Activated CD8-positive, alpha-beta T cell treated with anti-CD3 and anti-CD28 coated beads for 36 hours (primary cell): Measurements from ENCODE around the gene NAT14. TPM values are rescaled to one million over a fixed set of nuclear protein-coding genes. Genes with fewer than 3 reads are reported as not detected.
A peak's percentile ranks its signal among the peaks of the same experiment; 100 is the strongest.

ENCODE experiments used
- ATAC-seq: fragments of 200-7000 bp; cut with Tn5 transposase; one replicate; pipeline ENCODE4 v1.10.0; 2021; ENCODE audit warnings: mild to moderate bottlenecking, moderate library complexity
- CTCF ChIA-PET: fragments of 350-600 bp; sonication (Branson Sonifier 250); formaldehyde crosslinking; loops from one replicate; lab custom pipeline; 2021; ENCODE audit warnings: antibody characterized with exemption; lab: Charles Lee
- POLR2A ChIA-PET: fragments of 350-600 bp; sonication (Branson Sonifier 250); formaldehyde crosslinking; loops from one replicate; lab custom pipeline; 2021; ENCODE audit warnings: antibody characterized with exemption; lab: Charles Lee
- DNase-seq: peaks from one replicate; pipeline ENCODE4 v3.0.0-alpha.2; 2020
- H3K27ac Mint-ChIP-seq: one replicate; pipeline ENCODE4 v1.8.0; 2021; ENCODE audit warnings: mild to moderate bottlenecking, mixed read lengths
- H3K27me3 Mint-ChIP-seq: one replicate; pipeline ENCODE4 v1.8.0; 2021; ENCODE audit warnings: mixed read lengths
- H3K36me3 Mint-ChIP-seq: one replicate; pipeline ENCODE4 v1.8.0; 2021; ENCODE audit warnings: low read depth, mixed read lengths
- H3K4me1 Mint-ChIP-seq: one replicate; pipeline ENCODE4 v1.8.0; 2021; ENCODE audit warnings: low read depth, mixed read lengths
- H3K4me3 Mint-ChIP-seq: one replicate; pipeline ENCODE4 v1.8.0; 2021; ENCODE audit warnings: mild to moderate bottlenecking, moderate library complexity, mixed read lengths
- H3K9me3 Mint-ChIP-seq: one replicate; pipeline ENCODE4 v1.8.0; 2021; ENCODE audit warnings: mixed read lengths
- intact Hi-C: fragments of 100-400 bp; cut with micrococcal nuclease; formaldehyde crosslinking; loops from one replicate; pipeline ENCODE4 v1.10.0; 2022
- total RNA-seq, 2 experiments: library from RNA; stranded (reverse); gene quantifications; one replicate each; pipeline ENCODE4 v1.2.3, GENCODE V29; 2021
- TF ChIP-seq, protein P1 (sequence below): fragments of 200-600 bp; IDR thresholded peaks from one replicate; pipeline ENCODE4 v1.8.0; 2022; ENCODE audit warnings: antibody characterized with exemption, mild to moderate bottlenecking

The NAT14 gene
- total RNA-seq, 2 experiments from 2014 or later, result 18.9 to 19.9 TPM

DNA sequence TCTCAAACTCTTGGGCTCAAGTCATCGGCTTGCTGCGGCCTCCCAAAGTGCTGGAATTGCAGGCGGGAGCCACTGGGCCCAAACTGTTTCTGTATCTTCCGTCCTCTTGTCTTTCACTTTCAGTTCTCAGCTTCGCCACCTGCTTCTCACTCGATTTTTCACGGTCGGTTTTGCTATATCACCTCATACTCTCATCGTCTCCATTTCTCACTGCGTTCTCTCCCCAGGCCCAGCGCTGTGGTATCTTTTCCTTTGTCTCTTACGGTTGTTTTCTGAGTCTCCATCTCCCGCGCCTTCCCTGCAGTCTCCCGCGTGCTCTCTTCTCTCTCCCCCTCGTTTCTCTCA lies 18.1 kb downstream of the NAT14 start:
- DNase-seq (no peak), ATAC-seq (no peak)
- H3K27ac Mint-ChIP-seq, result peak overlapping the region; percentile 78
- H3K4me3 Mint-ChIP-seq, result peak overlapping the region; percentile 70
- ChIA-PET POLR2A (interaction anchor here (0.7 to 1.4 kb wide), 3 partner anchors 17 to 134 kb away, joined by 3 to 4 read pairs (median 3); no protein-coding TSS in a partner anchor), CTCF (interaction anchor here (0.7 to 3.1 kb wide), 26 partner anchors 9 to 622 kb away, joined by 3 to 77 read pairs (median 7); partner anchors contain the start of genes C19orf85, FIZ1, ISOC2 and NAT14)
- H3K27me3 Mint-ChIP-seq, result peaks cover 3% of the 10 kb centered on the region
- TF ChIP-seq, protein P1, sequence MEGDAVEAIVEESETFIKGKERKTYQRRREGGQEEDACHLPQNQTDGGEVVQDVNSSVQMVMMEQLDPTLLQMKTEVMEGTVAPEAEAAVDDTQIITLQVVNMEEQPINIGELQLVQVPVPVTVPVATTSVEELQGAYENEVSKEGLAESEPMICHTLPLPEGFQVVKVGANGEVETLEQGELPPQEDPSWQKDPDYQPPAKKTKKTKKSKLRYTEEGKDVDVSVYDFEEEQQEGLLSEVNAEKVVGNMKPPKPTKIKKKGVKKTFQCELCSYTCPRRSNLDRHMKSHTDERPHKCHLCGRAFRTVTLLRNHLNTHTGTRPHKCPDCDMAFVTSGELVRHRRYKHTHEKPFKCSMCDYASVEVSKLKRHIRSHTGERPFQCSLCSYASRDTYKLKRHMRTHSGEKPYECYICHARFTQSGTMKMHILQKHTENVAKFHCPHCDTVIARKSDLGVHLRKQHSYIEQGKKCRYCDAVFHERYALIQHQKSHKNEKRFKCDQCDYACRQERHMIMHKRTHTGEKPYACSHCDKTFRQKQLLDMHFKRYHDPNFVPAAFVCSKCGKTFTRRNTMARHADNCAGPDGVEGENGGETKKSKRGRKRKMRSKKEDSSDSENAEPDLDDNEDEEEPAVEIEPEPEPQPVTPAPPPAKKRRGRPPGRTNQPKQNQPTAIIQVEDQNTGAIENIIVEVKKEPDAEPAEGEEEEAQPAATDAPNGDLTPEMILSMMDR, result no peak
- peaks cover 3% of the 10 kb centered on the region for H3K9me3 Mint-ChIP-seq
- intact Hi-C loops, result loop anchor here (5.0 kb wide), 1 partner anchor 36 kb away; no protein-coding TSS in a partner anchor
- peaks cover 2% of the 10 kb centered on the region for H3K36me3 Mint-ChIP-seq
- H3K4me1 Mint-ChIP-seq, result peaks cover 23% of the 10 kb centered on the region

DNA sequence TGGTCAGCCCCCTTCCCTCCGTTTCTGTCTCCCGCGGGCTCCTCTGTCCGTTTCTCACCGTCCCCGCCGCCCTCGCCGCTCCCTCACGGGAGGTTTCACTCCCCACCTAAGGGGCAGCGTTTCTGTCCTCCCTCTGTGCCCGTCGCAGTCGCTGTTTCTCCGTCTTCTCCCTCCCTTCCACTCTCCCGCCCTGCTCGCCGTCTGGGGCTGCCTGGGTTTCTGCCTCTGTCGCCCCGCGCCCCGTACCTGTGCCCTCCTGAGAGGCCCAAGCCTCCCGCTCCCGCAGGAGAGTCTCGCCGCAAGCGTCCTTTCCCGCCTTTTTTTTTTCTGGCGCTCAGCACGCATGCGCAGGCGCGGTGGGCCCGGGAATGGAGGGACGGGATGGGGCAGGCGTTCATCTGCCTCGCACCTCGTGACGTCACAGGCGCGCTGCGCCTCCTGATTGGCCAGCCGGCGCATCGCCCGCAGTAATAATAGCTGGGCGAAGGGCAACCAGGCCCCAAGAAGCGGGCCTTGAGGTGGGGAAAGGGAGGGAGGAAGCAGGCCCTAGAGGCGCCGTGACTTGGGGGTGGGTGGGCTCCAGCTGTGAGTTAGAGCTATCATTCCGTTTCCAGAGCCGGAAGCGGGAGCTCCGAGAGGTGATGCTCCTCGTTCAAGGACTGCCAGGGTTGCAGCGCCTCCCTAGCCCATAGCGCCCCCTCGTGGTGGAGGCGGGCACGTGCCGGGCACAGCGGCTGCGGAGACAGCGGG lies 18.7 kb downstream of the NAT14 start:
- peak; percentile 96 for ATAC-seq
- Mint-ChIP-seq H3K36me3 (peaks cover 2% of the 10 kb centered on the region), H3K4me3 (peak overlapping the region; percentile 70), H3K27me3 (peaks cover 3% of the 10 kb centered on the region), H3K9me3 (peaks cover 3% of the 10 kb centered on the region), H3K4me1 (peaks cover 23% of the 10 kb centered on the region), H3K27ac (peak overlapping the region; percentile 78)
- intact Hi-C loops, result loop anchor here (5.0 kb wide), 1 partner anchor 36 kb away; no protein-coding TSS in a partner anchor
- TF ChIP-seq, protein P1, result peak; percentile 99
- POLR2A ChIA-PET, result interaction anchor here (0.6 to 1.4 kb wide), 7 partner anchors 16 to 133 kb away, joined by 3 to 4 read pairs (median 3); no protein-coding TSS in a partner anchor
- CTCF ChIA-PET, result interaction anchor here (0.6 to 3.1 kb wide), 54 partner anchors 9 to 623 kb away, joined by 3 to 77 read pairs (median 5); partner anchors contain the start of genes C19orf85, FIZ1, ISOC2 and NAT14
- peak; percentile 92 for DNase-seq

DNA sequence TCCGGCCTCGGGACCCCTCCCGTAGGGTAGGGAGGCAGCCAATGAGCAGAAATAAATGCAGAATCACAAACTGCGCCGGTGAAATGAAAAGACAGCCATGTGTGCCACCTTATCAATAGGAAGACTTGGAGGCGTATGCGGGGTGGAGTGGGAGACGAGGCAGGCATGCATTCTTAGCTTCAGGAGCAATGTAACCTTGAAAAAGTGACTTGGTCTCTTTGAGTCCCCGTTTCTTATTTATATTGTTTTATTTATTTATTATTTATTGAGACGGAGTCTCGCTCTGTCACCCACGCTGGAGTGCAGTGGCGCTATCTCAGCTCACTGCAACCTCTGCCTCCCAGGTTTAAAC lies 19.2 kb downstream of the NAT14 start:
- H3K27me3 Mint-ChIP-seq, result peaks cover 5% of the 10 kb centered on the region
- no peak overlapping the region for H3K27ac Mint-ChIP-seq
- CTCF ChIA-PET, result interaction anchor here (0.7 to 3.1 kb wide), 47 partner anchors 10 to 623 kb away, joined by 3 to 77 read pairs (median 6); partner anchors contain the start of genes C19orf85, FIZ1, ISOC2 and NAT14
- H3K9me3 Mint-ChIP-seq, result peaks cover 3% of the 10 kb centered on the region
- no peak for DNase-seq
- POLR2A ChIA-PET, result interaction anchor here (1.0 to 1.4 kb wide), 5 partner anchors 30 to 132 kb away, joined by 3 to 4 read pairs (median 3); no protein-coding TSS in a partner anchor
- TF ChIP-seq, protein P1, result no peak
- H3K36me3 Mint-ChIP-seq, result peaks cover 2% of the 10 kb centered on the region
- H3K4me3 Mint-ChIP-seq, result peak overlapping the region; percentile 70
- ATAC-seq, result no peak
- peaks cover 23% of the 10 kb centered on the region for H3K4me1 Mint-ChIP-seq
- intact Hi-C loops, result loop anchor here (5.0 kb wide), 1 partner anchor 37 kb away; no protein-coding TSS in a partner anchor

DNA sequence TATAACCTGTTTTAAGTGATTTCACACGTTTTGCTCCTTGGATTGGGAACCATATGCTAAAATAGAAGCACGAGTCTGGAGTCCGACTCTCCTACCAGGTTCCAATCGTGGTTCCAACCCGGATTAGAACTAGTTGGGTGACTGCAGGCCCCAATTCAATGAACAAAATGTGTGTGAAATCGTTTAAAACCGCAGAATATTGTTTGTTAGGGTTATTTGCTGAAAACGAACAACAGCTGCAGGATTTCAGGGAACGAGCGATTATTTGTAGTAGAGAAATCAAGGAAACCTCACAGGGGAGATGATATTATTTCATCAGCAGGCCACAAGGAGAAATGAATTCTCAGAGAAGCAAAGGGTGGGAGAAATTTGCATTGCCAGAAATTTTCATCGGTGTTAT lies 20.0 kb downstream of the NAT14 start:
- Mint-ChIP-seq H3K27me3 (peaks cover 6% of the 10 kb centered on the region), H3K27ac (no peak overlapping the region), H3K4me3 (no peak overlapping the region), H3K36me3 (peaks cover 2% of the 10 kb centered on the region), H3K9me3 (peaks cover 3% of the 10 kb centered on the region), H3K4me1 (peaks cover 23% of the 10 kb centered on the region)
- CTCF ChIA-PET, result interaction anchor here (1.0 to 3.1 kb wide), 18 partner anchors 9 to 417 kb away, joined by 3 to 77 read pairs (median 13); partner anchors contain the start of genes C19orf85, ISOC2, NAT14 and SSC5D
- POLR2A ChIA-PET, result interaction anchor here (1.1 kb wide), 1 partner anchor 20 kb away, joined by 3 read pairs; the partner anchor contains the start of gene NAT14
- DNase-seq (no peak), ATAC-seq (no peak)
- intact Hi-C loops, result loop anchor here (5.0 kb wide), 1 partner anchor 38 kb away; no protein-coding TSS in a partner anchor
- TF ChIP-seq, protein P1, result no peak
